Stimulated activated CD4-positive, alpha-beta T cell treated with anti-CD3 and anti-CD28 coated beads, Interleukin-1b, Interleukin-23, amount 100 ng/mL, for 1 hour (primary cell): ENCODE measurements around the gene HELZ2.
A peak's percentile ranks its signal among the peaks of the same experiment; 100 is the strongest.

ENCODE experiments used
- DNase-seq, 2 donors: peaks; one replicate each; pipeline ENCODE4 v3.0.0-alpha.2; 2020; ENCODE audit warnings: low read depth in 2 of 2

The HELZ2 gene

DNA sequence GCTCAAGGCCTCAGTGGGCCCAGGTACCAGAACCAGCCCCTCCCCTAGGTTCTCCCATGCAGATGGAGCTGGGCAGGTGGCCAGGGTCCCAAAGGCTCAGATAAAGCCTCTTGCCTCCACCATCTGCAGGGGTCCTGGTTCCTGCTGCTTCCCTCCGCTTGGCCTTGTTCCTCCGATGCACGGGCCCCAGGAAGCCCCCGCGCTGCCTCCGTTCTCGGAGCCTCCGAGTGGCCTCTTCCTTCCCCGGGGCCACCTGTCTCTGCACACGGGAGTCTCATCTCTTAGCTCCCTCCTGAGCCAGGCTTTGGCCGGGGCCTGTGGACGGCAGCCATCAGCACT is 35.0 kb downstream of the HELZ2 start:
- DNase-seq = no peak

DNA sequence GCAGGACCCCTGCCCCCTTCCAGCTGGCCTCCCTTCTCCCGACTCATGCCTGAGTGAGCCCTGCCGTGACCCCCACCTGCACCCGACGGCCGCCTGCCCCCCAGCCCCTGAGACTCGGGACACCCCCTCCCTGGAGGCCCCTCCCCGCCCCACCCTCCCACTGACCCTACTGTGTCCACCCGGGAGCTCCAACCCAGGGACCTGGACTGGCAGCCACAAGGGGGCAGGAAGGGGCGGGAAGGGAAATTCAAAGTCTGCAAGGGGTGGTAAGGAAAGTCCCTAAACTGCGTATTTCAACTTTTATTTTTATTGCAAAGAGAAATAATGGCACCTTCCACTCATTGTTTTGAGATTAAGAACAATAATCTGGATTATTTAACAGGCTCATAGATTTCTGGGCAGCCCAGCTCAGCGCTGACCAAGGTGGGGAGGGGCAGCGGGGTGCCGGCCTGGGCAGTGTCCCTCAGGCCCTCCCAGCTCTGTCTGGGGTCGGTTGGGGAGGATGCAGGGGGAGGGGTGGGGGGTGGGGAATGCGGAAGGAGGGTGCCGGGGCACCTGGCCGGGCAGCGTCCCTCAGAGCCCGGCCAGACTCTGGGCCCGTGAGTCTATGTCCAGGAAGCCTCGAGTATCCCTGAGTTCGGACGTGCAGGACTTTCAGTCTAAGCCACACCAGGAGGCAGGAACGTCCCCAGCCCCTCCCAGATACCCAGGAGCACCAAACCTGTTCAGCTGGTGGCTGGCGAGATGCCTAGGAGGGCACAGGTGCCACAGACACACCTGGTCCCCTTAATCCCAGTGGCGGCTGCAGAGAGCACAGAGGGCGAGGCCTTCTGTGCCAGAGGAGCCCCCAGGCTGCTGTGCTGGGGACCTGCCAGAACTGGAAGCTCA is 35.6 kb downstream of the HELZ2 start:
- no peak for DNase-seq

DNA sequence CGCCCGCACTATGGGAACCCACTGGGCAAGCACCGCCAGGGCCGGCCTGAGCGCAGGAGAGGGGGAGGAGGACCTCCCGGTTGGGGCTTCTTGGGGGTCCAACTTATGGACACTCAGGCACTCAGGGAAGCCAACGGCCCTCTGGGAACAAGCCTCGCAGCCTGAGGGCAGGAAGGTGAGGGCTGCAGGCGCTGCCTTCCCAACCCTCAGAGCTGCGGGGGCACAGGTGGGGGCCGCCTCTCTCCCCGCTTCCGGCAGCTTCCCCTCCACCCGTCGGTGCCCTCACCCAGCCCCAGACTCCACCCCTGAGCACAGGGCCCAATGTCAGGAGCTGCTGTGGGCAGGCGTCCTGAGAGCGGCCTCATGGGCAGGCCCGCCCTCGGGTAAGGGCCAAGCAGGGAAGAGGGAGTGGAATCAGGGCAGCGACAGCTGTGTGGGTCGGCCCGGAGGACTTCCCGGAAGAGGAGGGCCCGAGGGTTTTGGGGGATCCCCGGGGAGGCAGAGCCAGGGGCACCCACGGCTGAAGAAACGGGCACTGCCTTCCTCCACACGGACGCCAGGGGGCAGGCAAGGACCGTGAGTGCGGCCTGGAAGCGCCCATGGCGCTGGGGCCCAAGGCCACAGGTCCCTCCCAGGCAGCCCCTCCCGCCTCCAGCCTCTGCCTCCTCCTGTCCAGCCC is 36.4 kb downstream of the HELZ2 start:
- peak; percentile 79 to 89 for DNase-seq

DNA sequence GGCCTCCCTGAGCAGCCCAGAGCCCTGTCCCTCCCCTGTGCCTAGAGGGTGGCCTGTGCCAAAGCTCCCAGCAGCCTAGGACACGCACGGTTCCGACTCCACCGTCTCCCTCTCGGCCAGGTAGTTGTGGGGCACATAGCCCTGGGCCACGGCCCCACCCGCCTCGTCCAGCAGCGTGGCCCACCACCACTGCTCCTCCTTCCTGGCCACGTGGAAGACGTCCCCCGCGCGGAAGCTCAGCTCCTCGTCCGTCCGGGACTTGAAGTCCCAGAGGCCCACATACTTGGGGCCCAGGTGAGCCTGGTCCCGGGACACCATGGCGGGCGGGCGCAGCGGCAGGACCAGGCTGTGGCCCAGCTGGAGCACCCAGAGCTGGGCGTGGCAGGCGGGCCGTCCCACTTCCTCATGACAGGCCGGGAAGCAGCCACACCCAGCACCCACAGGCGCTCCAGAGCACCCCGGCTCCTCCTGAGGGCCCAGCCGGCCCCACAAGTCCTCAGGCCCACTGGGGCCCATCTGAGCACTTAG is 37.0 kb downstream of the HELZ2 start, which contains the start of gene PTK6:
PTK6 (minus strand) TSS at position 380 of the 528 bp plus-strand sequence; CDS start at position 318, 62 bp downstream.
- DNase-seq = no peak

DNA sequence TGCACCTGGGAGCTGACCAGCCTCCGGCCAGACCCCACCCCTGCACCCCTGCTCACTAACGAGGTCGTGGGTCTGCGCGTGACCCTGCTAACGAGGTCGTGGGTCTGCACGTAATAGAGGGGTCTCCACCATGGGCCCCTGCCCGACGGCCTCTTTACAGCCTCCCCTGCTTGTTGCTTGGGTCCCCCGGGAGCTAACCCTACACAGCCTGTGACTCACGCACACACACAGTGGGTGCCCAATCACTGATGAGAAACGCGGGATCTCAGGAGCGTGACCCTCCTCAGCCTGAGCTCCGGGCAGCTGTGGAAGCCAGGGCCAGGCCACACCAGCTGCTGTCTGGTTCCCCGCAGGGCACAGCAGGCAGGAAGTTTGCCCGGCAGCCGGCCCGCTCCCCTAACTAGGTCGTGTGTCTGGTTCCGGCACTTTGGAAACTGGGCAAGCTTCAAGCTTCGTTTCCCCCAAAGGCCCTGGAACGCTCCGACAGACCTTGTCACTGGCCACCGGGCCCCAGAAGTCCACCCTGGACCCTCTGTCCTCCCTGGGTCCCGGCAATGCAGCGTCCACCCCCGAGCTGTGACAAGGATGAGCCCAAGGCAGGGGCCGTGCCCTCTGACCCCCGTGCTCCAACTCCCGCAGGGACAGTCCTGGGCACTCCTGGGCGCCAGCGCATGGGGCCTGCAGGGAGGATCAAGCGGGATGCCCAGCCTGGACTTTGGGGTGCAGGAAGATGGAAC is 37.6 kb downstream of the HELZ2 start:
- DNase-seq = no peak

DNA sequence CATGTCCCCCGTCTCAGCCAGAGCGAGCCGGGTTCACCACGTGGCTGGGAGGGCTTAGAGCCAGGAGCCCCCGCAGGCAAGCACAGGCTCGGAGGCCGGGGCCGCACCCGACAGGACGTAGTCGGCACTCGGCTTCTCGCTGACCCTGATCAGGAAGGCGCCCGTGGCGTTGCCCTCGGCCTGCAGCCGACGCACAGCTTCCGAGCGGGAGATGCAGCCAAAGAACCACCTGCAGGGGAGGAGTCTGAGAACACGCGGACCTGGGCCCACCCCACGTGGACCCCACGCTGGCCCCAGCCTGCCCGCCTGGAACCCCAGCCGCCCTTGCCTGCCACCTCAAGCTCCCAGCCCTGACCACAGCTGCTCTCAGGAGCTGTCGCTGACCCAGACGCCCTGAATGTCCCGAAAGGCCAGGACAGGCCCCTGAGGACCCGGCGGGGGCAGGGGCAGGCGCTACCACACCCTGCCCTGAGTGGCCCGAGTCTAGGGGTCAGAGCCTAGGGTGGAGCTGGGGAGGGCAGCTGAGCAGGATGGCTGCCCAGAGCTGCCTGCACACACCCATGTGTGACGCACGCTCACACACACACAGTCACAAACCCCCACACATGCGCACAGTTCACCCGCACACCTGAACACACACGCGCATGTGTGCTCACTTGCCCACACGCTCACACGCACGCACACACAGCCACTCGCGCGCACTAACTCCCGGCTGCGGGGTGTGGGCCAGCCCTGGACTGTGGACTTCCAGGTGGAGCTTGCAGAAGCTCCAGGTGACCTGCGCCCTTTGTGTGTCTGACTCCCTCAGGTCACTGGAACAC is 39.0 kb downstream of the HELZ2 start:
- DNase-seq = no peak

DNA sequence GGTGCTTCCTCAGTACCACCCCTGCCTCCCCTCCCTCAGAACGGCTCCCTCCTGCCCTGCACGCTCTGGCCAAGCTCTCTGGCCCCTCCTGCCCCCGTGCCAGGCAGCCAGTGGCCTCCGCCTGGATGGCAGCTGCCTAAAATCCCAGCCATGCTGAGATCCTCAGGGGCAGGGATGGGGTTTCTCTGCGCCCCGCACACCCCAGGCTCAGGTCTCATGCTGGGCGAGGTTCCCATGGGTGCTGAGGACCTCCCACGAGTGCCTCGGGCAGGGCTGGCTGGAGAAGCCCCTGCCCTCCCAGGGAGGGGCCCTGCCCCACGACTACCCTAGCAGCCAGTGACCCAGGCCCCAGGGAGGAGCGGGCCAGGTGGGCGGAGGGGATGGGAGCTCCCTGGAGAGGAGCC is 39.6 kb downstream of the HELZ2 start:
- DNase-seq = no peak

DNA sequence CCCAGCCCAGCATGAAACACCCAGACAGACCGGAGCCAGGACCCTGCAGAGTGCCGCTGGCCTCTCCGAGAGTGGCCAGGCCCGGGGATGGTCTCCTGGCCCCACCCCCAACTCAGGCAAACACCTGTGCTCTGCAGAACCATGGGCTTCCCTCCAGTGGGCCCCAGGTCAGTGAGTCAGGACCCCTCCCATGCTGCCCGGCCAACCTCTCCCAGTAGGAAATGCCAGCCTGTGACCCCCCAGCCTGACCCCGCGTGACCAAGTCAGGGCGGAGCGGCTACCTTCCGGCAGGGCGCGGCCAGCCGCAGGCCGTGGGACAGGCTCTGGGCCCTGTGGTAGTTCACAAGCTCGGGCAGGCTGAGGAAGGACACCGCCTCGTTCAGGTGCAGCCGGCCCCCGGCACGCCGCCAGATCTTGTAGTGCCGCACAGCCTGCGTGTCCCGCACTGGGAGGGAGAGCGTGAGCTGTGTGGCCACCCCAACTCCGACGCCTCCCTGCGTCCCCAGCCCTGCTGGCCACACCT is 40.1 kb downstream of the HELZ2 start:
- DNase-seq = no peak

DNA sequence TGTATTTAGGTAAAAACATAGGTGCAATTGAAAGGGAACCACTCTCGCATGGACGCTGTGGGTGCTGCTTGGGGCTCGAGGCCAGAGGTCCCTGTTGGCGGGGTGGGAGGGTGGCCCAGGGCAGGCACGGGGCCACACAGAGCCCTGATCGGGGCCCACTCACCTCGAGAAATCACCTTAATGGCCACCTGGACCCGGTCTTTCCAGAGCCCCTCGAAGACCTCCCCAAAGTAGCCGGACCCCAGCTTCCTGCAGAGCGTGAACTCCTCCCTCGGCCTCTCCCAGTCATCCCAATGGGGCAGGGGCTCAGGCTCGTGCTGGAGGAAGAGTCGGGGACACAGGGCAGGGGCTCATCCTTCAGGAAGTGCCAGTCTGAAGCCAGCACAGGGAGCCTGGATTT is 40.7 kb downstream of the HELZ2 start:
- no peak for DNase-seq

DNA sequence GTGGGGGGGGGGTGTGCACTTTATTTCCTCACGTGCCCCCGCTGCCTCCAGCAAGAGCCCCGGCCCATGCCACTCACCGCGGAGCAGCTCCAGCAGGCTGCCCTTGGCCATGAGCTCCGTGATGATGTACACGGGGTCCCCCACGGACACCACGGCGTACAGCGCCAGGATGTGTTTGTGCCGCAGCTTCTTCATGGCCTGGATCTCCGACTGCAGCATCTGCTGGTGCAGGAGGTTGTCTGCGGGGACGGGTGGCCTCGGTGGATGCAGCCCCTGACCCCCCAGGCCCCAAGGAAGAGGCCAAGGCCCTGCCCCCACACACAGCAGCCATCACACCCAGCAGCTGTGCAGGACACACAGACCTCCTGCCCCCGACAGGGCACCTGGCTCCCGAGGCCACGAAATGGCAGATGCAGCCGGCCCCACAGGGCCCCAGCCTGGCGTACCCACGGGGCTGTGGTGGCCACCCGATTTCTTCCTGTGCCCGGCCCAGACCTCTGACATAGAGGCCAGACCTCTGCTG is 41.5 kb downstream of the HELZ2 start:
- no peak for DNase-seq

DNA sequence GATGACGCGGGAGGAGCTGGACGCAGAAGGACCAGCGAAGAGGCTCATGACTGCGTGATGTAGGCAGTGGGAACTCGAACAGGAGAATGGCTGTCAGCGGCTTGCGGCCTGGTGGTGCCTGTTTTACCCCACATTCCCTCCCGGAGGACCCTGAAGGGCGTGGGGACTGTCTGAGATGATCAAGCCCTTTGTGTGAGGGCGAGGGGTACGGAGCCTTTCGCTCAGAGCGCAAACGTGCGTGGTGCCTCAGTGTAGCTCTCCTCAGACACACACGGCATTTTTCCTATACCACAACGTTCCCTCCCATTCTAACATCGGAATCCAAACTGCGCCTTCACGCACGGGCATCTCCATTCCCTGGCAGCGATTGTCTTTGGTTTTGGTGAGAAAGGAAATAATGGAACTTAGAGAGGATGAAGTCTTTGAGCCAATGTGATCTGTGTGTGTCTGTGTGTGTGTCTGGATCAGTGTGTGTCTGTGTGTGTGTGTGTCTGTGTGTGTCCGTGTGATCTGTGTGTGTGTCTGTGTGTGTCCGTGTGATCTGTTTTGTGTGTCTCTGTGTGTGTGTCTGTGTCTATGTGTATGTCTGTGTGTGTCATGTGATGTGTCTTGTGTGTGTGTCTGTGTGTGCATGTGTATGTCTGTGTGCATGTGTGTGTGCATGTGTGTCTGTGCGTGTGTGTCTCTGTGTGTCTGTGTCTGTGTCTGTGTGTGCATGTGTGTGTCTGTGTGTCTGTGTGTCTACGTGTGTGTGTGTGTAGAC is 42.2 kb downstream of the HELZ2 start:
- DNase-seq = no peak

DNA sequence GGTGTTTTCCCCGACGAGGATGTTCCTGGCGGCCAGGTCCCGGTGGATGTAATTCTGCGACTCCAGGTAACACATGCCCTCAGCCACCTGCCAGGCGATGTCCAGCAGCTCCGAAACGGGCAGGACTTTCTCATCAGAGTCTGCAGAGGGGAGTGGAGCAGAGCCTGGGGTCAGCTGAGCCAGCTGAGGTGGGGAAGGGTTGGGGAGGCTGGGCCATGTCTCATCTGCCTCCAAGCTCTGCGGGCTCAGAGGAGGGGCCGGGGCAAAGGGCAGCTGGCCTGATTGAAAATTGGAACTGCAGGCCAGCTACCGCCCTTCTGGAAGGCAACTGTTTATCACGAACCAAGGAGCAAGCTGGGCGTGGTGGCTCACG is 43.3 kb downstream of the HELZ2 start:
- DNase-seq = no peak

DNA sequence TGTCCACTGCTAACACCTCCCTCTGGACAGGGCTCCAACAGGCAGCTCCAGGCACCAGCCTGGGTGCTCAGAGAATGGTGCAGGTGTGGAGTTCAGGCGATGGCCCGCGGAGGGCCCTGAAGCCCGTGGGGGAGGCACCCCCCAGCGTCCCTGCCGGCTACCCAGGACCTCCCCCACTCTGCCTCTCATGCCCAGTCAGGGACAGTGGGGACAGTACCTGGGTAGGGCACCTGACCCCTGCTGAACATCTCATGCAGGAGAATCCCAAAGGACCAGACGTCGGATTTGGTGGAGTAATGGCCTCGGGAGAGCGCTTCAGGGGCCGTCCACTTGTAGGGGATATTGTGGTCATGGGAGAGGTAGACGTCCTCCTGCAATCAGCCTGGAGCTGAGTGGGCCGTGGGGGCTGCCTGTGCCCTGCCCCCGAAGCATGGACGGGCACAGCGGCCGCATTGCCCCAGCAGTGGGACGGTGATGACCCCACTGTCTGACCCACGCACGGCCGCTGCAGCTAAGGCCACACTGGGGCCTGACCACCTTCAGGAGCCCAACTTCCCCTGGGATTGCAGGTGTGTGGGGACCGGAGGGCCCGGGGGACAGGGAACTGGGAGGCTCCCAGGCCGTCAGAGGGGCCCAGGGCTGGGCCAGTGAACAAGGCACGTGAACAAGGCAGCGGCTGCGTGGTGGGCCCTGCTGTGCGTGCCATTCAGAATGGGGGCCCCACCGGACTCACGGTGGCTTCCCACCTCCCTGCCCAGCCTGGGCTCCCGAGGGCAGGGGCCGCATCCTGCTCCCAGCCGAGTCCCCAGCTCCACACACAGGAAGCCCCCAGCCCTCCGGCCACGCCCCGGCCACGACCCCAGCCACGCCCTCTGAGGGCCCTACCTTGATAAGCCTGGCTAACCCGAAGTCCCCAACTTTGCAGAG is 43.9 kb downstream of the HELZ2 start:
- DNase-seq = no peak

DNA sequence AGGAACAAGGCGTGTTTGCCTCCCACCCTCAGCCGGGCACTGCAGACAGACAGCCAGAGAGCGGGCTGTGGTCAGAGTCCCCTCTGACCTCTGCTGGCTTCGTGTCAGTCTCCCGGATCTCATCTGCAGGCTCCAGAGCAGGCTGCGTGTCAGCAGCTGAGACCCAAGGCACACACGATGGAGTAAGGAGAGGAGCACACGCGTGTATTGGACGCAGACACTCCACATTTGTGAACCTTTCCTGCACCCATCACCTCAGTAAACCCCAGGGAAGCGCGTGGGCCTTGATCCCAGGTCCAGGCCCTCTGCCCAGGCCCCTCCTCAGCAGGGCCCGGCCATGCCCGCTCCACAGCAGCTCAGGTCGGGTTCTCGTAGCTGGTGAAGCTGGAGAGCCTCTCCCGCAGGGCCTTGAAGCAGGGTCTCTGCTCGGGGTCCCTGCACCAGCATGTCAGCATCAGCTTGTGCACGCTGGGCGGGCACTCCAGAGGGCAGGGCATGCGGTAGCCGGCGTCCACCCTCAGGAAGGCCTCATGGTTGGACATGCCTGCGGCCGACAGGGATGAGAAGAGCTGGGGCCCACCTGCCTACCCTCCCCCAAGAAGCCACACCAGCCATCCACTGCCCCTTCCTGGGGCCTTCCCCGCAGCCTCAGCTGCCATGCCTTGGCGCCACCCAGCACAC is 44.7 kb downstream of the HELZ2 start:
- no peak for DNase-seq

DNA sequence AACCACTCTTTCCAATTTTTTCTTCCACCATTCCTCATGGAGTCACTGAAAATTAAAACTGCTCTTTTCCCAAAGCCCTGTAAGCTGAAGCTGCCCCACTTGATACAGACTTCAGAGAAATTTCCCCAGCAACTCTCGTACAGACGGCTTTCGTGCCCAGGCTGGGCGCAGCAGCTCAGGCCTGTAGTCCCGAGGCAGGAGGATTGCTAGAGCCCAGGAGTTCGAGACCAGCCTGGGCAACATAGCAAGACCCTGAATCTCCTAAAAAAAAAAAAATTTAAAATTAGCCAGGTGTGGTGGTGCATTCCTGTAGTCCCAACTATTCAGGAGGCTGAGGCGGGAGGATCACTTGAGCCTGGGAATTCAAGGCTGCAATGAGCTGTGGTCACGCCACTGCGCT is 46.9 kb downstream of the HELZ2 start:
- DNase-seq = no peak

DNA sequence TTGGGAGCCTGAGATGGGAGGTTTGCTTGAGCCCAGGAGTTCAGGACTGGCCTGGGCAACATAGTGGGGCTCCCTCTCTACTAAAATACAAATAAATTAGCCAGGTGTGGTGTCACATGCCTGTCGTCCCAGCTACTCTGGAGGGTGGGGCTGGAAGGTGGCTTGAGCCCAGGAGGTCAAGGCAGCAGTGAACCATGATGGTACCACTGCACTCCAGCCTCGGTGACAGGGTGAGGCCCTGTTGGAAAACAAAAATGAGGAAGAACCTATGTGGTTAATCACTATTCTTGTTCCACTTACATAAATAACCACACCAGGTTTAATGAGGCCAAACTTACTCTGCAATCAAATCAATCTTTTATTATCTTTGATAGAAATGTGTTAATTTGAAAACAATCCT is 48.1 kb downstream of the HELZ2 start:
- DNase-seq = no peak

DNA sequence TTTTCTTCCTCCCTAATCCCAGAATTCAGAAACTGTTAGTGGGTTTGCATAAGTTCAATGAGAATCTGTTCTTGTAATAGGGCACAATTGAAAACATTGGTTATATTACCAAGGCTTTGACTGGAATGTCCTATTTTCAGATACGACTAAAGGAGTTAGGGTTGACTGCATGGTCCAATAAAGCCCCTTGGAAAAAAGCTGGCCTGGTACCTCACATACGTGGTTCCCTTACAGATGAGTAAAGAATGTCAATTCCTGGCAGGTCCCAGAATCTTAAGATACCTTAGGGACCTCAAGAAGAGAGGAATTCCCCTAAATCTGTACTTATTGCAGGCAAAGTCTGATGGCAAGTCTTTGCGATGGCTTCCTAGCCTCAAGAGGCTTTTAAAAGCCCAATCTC is 48.9 kb downstream of the HELZ2 start:
- DNase-seq = no peak
